HG03442 (cell line): Measurements from ENCODE around the gene TMEM266.

Source experiments
- ATAC-seq: cut with Tn5 transposase; IDR thresholded peaks from one replicate; pipeline ENCODE4 v1.9.1; 2021; ENCODE audit warnings: mild to moderate bottlenecking, moderate library complexity; ENCODE audit not compliant: unreplicated experiment

Gene TMEM266

DNA sequence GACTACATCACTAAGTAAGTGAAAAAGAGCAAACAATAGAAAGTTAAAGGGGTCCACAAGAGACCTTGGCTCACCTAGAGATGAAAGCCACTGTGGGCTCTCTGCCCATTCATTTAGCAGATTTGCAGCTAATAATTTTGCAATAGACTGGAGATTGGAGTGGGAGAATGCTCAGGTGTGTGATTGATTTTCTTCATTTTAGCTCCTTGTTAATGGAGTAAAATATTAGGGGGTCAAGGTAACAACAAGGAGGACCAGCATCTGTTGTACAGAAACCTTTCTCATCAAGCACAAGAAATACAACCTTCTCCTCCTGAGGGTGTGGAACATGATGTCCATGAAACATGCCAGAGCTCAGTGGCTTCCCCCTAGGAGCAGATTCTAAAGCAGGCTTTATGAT lies 63.2 kb downstream of the TMEM266 start:
- ATAC-seq = no peak

DNA sequence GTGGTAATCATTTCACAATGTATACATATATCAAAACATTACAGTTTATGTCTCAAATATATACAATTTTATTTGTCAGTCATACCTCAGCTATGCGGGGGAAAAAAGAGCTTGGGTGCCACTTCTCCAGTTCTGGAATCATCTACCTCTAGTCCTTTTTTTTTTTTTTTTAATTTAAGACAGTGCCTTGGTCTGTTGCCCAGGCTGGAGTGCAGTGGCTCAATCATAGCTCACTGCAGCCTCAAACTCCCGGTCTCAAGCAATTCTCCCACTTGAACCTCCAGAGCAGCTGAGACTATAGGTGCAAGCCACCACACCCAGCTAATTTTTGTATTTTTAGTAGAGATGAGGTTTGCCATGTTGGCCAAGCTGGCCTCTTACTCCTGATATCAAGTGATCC lies 67.4 kb downstream of the TMEM266 start:
- ATAC-seq = no peak

DNA sequence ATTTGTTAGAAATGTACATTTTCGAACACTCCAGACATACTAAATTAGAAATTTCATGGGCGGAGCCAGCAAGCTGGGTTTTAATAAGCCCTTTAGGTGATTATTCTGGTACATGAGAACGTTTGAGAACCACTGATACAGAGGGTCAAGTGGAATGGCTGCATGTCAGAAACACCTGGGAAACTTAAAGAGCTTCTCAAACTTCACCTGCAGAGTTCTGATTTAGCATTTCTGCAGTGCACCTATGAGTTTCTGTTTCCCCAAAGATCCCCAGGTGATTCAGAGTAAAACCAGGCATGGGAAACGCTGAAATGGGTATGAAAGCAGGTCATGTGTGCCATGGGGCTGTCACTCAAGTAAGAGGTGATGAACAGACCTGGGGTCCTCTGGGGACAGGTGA lies 68.1 kb downstream of the TMEM266 start:
- no peak for ATAC-seq

DNA sequence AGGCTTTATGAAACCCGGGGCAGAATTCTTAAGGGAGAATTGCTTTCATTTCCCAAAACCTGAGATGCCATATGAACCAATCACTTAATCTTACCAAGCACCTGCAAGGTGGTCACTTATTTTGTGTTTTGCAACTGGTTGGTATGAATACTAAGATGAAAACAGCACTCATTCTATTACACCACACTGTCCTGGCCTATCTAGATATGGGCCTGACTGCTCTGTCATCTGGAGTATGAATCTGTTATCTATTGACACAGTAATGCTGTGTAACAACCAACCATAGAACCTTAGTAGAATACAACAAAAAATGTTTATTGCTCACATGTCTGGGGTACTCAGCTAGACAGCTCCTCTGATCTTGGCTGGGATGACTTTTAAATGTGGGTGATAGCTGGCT lies 74.8 kb downstream of the TMEM266 start:
- ATAC-seq = no peak

DNA sequence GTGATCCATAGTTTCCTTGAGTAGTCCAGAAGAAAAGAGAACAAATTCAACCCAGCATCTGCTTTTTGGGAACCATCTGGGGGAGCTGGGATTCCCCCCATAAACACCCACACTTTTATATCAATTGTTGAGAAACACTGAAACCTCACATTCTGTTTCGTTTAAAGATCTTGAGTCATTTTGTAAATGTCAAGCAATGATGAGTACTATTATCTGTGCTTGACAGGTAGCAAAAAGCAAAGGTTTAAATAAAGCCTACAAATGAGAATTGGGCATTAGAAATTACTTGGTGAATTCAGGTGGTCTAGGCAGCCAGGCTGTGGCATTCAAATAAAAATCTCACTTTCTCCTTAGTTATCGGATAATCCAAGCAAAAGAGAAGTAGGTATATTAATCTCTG lies 75.7 kb downstream of the TMEM266 start:
- no peak for ATAC-seq

DNA sequence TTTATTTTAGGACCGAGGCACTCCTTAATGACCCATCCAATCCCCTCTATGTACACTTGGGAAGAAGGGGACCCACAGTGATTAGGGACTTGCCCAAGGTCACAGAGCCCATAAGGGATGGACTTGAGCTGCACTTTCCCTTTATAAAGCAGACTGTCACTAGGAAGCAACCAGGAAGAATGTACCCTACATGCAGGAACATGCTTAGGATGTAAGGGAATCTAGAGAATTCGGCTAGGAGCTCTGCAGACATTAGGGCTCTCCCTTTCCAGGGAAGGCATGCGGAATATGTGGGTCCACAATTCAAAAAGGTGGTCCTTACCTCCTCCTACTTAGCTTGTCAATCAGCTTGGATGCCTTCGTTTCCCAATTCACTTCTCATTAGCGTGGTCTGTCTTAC lies 78.7 kb downstream of the TMEM266 start:
- ATAC-seq = no peak

DNA sequence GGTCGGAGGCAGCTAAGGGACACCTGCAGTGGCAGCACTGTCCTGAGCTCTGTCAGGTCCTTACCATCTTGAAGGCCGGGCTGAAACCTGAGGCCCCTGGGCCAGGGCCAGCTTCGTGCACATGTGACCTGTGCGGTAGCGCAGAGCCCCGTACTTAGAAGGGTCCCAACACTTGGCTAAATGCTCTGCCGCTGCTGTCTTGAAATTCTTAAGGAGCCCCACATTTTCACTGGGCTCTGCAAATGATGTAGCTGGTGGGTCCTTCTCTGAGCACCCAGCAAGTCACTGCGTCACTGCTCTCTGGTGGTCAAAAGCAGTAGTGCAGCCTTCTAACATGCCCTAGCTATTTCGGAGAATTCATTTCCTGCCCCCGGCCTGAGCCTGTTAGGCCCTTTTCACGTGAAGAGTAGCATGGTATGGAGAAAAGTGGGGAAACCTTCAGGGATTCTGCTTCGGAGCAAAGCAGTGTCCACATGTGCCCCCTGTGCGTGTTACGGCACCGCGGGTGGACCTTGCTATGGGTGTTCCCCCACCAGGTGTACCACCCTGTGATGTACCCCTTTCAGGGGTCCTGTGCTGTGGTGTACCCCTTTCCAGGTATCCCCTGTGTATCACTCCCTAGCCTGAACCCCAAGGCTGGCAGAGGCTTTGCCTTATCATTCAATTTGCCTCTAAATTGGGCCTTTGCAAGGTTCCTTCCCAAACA lies 79.7 kb downstream of the TMEM266 start:
- ATAC-seq = no peak

DNA sequence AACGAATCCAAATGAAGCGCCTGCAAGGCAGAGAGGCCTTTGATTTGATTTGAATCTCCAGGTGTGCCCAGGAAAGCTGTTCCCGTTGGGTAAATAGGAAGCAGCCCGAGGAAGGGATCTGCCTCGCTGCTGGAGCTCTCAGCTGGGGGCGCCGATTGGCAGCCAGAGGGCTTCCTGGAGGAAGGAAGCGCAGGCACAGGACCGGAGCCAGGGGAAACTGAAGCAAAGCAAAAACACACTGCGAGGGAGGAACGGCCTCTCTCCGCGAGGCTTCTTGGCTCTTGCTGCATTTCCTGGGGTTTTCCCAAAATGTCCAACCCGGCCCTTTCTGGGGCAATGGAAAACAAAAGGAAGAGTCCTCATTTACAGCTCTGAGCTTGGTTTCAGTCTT lies 80.3 kb downstream of the TMEM266 start:
- ATAC-seq = no peak

DNA sequence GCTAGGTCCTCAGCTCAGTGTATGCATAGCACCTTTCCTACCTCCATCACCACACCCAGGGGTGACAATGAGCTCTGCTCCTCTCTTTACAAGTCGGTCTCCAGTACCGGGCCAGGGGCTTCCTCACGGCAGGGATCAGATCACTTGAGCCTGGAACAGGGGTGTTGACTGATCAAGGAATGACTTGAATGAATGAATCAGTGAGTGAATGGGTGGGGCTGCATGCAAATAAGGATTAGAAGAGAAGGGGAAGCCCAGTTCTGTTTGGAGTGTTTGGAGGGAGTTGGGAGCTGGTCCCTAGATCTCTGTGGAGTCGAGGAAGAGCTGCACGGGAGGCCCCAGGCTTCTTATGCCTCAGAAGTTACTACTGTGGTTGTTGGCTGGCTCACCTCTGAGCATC lies 87.0 kb downstream of the TMEM266 start:
- ATAC-seq = no peak

DNA sequence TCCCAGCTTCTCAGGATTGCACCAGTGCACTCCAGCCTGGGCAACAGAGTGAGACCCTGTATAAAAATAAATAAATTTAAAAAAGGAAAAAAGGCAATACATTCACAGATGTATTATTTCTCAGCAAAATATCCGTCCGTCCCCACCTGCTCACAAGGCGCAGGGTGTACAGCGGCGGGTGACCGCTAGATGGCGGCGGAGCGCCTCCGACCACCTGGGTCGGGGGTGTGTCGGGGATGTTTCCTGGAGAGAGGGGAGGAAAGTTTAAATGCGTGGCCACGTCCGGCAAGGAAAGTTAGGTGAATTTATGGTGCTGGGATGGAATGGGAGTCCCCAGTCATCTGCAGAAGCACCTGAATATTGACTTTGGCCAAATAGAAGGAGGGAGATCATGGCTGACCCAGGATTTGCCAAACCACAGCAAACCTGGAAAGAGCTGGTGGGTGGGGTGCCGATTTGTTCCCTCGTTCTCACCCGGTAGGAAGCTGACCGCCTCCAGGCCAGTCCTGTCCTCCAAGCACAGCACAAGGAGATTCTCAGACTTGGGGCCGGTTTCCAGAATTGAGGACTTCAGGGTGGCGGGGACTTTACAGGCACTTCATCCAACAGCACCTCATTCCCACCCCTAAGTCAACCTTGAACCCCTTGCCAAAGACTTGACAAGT lies 88.3 kb downstream of the TMEM266 start:
- ATAC-seq = no peak

DNA sequence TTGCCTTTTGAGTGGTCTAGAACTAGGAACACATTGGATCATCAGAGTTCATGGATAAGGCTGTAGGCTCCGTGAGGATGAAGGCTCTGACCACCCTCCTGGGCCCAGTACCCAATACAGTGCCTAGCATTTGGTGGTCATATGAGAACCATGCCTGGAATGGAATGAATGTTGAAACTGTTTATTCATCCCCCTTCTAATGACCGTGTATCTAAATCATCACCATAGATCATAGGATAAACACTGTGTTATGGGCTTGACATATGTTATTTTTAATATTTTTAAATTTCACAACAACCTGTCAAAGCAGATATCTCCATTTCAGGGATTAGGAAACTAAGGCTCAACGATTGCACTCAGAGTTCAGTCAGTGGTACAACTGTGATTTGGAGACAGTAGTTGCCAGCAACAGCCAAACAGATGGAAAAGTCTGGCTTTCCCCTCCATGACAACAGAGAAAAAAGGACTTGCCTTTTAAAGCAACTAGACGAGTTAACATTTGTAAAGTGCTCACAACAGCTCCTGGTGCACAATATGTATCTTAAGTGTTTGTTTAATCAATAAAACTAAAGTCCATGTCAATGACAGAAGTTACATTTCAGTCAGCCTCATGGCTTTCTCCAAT lies 89.6 kb downstream of the TMEM266 start:
- ATAC-seq = no peak

DNA sequence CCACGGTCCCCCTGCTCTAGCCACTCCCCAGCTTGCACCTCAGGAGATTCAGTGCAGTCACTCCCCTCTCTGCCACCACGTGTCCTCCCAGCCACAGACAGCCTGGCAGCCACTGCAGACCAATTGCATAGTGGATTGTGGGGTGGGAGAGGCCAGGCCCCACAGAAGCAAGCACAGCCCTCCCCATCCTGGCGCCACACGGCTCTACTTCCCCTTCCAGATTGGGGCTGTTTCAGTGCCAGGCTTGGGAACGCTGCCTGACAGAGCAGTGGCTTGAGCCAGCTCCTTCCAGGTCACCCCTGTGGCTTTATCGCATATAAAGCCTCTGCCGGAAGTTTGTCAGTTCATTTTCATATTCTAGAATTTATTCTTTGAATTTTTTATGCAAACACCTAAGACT lies 90.7 kb downstream of the TMEM266 start:
- ATAC-seq = no peak

DNA sequence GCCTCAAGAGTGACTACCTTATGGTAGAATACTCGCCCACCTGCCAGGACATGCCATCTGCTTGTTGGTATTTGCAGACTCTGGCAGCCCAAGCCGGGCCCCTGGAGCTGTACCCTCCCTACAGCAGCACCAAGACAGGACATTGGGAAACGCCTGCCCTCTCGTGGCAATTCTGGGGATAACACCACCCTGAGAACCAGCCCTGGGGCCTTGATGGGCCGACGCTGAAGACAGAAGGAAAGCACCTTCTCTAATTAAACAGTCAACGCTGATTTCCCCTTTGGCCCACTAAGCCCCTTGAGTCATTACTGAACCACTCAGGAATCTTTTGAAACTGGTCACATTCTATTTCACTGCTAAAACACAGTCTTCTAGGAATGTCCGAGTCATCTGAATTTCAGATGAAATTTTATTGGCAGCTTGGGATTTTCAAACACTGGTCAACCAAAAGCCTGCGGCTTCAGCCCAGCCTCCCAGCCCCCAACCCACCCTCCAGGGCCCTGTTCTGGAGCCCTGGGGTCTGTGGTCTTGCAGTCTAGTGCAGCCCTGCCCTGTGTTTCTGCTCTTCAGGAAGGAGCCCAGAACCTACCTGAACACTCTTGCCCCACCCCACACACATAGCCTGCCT lies 91.3 kb downstream of the TMEM266 start:
- peak; percentile 76 for ATAC-seq

DNA sequence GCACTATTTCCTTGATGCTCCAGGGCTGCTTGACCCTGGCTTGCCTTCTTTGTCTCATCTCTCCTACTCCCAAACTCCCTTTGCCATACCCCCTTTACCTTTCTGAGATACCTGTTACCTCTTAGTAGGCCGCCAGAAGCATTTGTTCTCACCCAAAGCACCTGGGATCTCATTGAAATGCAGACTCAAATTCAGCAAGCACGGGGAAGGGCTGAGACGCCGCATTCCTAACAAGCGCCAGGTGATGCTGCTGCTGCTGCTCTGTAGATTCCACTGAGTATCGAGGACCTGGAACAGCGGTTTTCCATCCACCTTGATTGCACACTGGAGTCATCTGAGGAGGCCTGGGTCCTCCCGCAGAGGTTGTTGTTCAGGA lies 91.8 kb downstream of the TMEM266 start:
- no peak for ATAC-seq

DNA sequence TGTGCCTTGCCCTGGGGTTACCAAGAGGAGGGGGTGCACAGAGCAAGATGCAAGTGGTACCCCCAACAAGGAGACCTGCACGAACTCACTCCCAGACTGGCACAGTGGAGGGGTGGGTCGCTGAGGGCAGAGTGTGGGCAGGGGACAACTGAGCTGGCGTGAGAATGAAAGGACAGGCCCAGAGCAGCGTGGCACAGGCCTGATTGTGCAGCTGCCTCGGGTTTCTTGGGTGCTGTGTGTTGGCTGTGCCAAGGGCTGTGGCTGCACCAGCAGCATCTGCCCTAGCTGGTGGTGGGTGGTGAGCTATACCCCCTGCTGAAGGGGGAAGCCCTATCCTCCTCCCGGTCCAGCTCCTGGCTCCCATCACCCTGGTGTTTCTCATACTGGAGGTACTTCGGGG lies 92.4 kb downstream of the TMEM266 start:
- ATAC-seq = no peak

DNA sequence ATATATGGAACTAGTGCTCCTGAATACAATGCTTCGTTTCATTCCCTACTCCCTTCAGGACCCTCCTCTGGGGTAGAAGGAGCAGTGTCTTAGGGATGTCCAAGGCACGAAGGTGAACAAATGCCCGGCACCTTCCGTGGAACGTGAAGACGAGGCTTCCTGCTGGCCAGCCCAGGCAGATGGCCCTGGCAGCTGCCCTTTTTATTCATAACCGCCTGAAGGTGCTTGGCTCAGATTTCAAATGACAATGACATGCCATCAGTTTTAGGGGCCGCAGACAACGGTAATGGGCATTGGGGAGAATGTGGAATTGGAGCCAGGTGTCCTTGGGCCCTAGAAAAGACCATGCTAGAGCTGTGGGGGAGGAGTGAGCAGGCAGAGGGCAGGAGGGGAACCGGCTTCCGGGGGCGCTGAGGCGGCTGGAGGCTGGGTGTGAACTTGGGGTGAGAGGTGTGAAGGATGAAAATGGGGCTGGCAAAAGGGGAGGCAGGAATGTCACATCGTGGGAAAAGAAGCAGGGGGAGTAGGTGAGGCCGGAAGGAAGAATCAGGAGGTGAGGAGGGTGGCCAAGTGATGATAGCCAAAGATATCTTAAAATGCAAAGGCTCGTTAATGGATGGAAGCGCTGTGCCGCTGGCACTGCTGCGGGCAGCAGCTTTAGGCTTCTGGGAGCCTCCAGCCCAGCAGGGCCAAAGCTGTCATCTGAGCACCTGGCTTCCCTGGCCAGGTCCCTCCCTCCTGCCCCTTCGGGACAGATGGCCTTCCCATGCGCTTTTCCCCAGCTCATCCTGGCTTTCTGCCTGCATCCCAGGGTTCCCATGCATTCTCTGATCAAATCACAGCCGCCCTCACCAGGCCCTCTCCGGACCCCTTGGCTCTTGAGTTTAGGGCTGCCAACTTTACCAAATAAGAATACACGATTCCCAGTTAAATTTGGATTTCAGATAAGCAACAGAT lies 93.7 kb downstream of the TMEM266 start:
- no peak for ATAC-seq

DNA sequence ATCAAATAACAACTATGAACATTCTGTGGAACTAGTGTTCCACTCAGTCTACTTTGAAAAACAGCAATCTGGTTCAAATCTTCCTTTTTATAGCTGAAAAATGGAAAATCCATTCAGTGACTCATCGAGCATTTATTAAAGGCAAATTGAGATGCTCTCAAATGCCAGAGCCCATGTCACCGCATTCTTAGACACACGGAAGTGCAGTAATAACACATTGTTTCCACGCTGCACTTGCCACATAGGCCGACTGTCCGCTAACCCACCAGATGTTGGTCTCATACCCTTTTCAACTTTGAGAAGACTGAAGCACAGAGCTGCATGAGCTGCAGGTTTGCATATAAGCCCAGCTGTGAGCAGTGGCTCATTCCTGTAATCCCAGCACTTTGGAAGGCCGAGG lies 95.9 kb downstream of the TMEM266 start:
- ATAC-seq = no peak

DNA sequence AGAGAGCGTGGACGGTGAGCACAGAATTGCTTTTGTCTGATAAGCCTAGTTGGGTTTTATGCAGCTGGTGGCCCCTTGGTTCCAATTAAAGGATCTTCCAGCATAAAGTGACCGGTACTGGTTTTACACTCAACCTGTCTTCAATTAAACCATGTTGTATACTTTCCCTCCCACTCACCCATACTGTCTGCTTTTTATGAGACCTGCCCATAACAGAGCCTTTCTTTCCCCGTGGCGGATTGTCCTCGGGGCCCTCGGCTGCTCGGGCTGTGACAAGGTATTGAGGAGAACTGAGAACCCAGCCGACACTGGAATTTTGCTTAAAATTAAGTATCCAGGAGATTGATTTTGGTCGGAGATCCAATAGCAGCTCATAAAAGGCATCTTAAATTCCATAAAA lies 98.4 kb downstream of the TMEM266 start:
- ATAC-seq = no peak

DNA sequence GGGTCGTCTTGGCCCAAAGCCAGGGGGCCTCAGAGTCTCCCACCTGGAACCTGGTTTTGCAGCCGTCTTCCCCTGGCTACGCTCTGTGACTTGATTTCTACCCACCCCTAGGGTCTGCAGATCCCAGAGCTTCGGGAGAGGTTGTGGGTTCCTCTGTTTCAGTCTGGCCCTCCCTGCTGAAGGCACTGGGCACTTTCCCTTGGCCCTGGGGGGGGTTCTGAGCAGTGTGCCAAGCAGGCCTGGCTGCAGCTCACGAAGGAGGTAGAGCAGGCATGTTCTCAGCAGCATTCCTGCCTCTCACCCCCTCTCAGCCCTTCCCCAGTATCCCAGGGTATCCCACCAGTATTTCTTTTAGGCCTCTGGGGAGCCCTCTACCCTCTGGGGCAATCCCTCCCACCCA lies 99.0 kb downstream of the TMEM266 start:
- ATAC-seq = no peak

DNA sequence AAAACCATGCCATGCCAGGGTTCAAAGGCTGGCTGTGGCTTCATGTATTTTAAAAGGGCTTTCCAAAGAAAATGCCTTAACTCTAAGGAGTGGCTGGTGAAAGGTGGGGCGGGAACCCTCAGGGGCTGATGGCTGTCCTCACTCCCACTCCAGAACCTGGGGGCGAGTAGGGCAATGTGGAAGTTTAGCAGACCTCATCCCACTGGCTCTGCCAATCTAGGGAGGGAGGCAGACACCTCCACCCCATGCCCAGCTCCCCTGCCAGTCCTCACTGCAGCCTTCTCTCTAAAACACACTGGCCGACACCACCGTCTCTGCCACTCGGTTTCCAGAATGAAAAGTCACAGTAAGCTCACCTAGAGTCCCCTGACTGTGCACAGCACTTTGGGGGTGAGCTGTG lies 99.5 kb downstream of the TMEM266 start:
- ATAC-seq = no peak
